Brain microvascular endothelial cell (primary cell): ENCODE data around the gene FRYL.

Experiments used
- DNase-seq: peaks from one replicate; pipeline ENCODE4 v3.0.0-alpha.2; 2020
- H3K27ac ChIP-seq: fragments of 250-450 bp; sonication (Bioruptor Pico); 2 replicates; pipeline ENCODE4 v1.5.1; 2020; ENCODE audit warnings: mild to moderate bottlenecking, moderate library complexity
- H3K27me3 ChIP-seq: fragments of 250-450 bp; sonication (Bioruptor Pico); replicated peaks from 2 replicates; pipeline ENCODE4 v1.5.1; 2020; ENCODE audit warnings: mild to moderate bottlenecking
- H3K36me3 ChIP-seq: fragments of 250-450 bp; sonication (Bioruptor Pico); replicated peaks from 2 replicates; pipeline ENCODE4 v1.5.1; 2020; ENCODE audit warnings: mild to moderate bottlenecking
- H3K4me3 ChIP-seq: 2 replicates; pipeline ENCODE4 v1.5.1; 2011; ENCODE audit warnings: low read depth, mild to moderate bottlenecking, control low read depth, low read length, moderate library complexity
- in situ Hi-C: cut with HindIII; loops from 2 replicates; pipeline ENCODE4 v1.10.0; 2017; ENCODE audit warnings: low sequenced_read_pairs, low pct_ligation_motif_present
- TF ChIP-seq, protein P1 (sequence below): IDR thresholded peaks from 2 replicates; pipeline ENCODE4 v1.5.1; 2011; ENCODE audit warnings: low read depth, mild to moderate bottlenecking, moderate library complexity, low read length, control low read depth, inconsistent platforms; ENCODE audit errors: missing control alignments

The FRYL gene

DNA sequence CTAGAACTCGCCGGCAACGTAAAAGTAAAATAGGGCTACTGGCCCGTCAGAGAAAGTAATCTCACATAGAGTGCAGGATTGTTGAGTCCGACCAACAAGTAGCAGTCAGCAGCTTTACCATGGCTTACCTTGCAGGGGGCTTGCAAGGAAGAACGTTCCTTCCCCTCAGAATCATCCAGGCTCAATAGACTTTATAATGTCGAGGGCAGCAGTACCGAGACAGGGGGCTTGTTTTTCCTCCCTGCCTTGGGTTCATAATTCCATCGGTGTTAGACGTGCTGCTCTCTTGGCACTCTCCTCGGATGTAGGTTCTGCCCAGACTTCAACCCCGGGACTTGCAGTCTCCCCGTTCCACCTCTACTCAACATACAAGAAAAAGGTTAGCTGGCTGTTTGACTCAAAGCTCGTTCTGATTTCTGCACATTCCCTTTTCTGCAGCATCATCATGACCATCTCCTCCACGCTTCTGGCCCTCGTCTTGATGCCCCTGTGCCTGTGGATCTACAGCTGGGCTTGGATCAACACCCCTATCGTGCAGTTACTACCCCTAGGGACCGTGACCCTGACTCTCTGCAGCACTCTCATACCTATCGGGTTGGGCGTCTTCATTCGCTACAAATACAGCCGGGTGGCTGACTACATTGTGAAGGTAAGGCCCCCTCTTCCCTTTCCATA is 295.4 kb downstream of the FRYL start:
- no peak overlapping the region for H3K4me3 ChIP-seq
- no peaks in the 10 kb centered on the region for H3K36me3 ChIP-seq
- TF ChIP-seq, protein P1, sequence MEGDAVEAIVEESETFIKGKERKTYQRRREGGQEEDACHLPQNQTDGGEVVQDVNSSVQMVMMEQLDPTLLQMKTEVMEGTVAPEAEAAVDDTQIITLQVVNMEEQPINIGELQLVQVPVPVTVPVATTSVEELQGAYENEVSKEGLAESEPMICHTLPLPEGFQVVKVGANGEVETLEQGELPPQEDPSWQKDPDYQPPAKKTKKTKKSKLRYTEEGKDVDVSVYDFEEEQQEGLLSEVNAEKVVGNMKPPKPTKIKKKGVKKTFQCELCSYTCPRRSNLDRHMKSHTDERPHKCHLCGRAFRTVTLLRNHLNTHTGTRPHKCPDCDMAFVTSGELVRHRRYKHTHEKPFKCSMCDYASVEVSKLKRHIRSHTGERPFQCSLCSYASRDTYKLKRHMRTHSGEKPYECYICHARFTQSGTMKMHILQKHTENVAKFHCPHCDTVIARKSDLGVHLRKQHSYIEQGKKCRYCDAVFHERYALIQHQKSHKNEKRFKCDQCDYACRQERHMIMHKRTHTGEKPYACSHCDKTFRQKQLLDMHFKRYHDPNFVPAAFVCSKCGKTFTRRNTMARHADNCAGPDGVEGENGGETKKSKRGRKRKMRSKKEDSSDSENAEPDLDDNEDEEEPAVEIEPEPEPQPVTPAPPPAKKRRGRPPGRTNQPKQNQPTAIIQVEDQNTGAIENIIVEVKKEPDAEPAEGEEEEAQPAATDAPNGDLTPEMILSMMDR, result no peak
- no peak overlapping the region for H3K27ac ChIP-seq
- peaks cover 36% of the 10 kb centered on the region for H3K27me3 ChIP-seq
- in situ Hi-C loops, result no loop called here
- no peak for DNase-seq

DNA sequence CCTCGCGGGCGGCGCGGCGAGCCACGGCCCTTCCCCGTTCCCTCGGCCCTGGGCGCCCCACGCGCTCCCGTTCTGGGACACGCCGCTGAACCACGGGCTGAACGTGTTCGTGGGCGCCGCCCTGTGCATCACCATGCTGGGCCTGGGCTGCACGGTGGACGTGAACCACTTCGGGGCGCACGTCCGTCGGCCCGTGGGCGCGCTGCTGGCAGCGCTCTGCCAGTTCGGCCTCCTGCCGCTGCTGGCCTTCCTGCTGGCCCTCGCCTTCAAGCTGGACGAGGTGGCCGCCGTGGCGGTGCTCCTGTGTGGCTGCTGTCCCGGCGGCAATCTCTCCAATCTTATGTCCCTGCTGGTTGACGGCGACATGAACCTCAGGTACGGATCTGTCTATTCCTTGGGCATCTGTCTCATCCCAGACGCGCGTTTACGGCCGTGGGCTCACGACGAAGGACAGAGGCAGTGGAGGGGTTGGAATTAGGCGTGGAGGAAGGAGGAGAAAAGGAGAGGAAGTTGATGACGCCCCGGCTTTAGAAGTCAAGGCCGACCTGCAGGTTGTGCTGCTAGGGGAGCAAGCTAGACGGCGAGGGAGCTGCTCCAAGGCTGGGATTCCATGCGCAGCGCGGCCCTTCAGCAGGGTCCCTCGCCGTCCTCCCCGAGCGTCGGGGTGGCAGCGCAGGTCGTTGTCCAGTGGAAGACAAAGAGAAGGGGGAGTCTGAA is 296.1 kb downstream of the FRYL start:
- in situ Hi-C loops, result no loop called here
- Histone ChIP-seq H3K36me3 (no peaks in the 10 kb centered on the region), H3K4me3 (no peak overlapping the region), H3K27ac (no peak overlapping the region), H3K27me3 (peaks cover 33% of the 10 kb centered on the region)
- no peak for DNase-seq
- TF ChIP-seq, protein P1, result no peak

DNA sequence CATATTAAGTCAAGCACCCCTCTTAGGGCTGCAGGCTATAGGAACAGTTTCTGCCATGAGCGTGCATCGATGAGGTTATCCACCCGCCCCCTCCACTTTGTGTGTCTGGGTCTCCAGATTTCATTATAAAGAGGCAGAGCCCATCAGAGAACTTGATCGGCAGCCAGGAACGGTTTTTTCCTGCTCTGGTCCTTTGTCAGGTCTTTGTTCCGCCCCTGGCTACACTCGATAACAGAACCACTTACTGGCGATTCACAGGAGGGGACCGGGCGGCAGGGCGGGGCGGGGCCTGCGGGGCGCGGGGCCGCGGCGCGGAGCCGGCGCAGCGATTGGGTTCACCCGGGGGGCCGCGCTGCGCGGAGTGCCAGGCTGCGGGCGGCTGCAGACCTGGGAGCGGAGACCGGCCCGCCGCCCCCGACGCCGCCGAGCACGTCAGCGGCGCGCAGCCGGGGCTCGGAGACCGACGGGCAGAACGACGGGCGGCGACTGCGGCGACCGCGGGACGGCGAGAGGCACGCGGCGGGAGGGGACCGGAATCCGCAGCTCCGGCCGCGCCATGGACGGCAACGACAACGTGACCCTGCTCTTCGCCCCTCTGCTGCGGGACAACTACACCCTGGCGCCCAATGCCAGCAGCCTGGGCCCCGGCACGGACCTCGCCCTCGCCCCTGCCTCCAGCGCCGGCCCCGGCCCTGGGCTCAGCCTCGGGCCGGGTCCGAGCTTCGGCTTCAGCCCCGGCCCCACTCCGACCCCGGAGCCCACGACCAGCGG is 296.9 kb downstream of the FRYL start, which contains the start of gene SLC10A4:
Gene SLC10A4 (plus strand): TSS at position 338 of the 771 bp plus-strand sequence. CDS start 219 bp downstream, at position 557.
- Histone ChIP-seq H3K27me3 (peaks cover 33% of the 10 kb centered on the region), H3K27ac (no peak within 1 kb of the TSS), H3K4me3 (peak within 1 kb of the TSS; percentile 27), H3K36me3 (no peaks in the 10 kb centered on the region)
- no peak for DNase-seq
- TF ChIP-seq, protein P1, result no peak
- in situ Hi-C loops, result no loop called here

DNA sequence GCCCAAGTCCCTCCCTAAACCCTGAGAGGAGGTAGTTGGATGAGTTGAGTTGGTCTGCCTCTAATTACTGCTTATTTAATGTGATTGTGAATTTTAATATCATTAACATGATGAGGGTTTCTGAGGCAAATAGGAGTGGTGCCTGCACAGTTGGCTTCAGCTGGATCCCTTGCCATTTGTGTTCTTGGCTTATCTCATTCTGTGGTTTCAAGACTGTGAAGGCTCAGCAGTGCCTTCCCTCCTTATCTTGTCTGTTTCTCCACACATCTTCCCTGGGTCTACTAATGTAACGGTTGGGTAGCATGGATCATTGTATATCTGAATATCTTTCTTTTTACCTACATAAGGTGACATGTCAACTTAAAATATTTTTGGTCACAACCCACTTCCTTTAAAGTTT is 298.5 kb downstream of the FRYL start:
- in situ Hi-C loops, result no loop called here
- peaks cover 30% of the 10 kb centered on the region for H3K27me3 ChIP-seq
- no peak for DNase-seq
- no peak overlapping the region for H3K27ac ChIP-seq
- no peaks in the 10 kb centered on the region for H3K36me3 ChIP-seq
- TF ChIP-seq, protein P1, result no peak
- H3K4me3 ChIP-seq, result no peak overlapping the region

DNA sequence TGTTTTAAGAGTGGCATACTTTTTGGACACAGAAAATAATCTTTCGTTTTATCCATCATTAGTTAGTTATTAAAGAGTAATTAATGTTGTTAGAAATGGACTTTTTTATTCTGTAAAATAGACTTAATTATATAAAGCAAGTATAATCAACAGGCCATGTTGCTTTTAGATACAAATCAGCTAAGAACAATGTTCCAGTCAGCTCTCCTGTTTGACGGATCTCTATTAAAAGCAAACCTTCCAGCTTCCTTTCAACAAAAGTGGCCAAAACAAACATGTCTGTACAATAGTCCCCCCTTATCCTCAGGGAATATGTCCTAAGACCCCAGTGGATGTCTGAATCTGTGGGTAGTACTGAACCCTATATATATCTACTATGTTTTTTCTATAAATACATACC is 301.8 kb downstream of the FRYL start:
- peaks cover 10% of the 10 kb centered on the region for H3K27me3 ChIP-seq
- in situ Hi-C loops, result no loop called here
- no peak overlapping the region for H3K4me3 ChIP-seq
- TF ChIP-seq, protein P1, result no peak
- H3K36me3 ChIP-seq, result no peaks in the 10 kb centered on the region
- DNase-seq, result no peak
- no peak overlapping the region for H3K27ac ChIP-seq
